HG02759 (cell line): ENCODE measurements around the gene EDC4.
"Not testable (repeated sequence)": the region's sequence is repeated elsewhere in the genome, so short reads cannot be mapped to it uniquely, and the experiment has no call there.

ENCODE experiments used
- ATAC-seq: cut with Tn5 transposase; IDR thresholded peaks from one replicate; pipeline ENCODE4 v1.9.1; 2021; ENCODE audit warnings: mild to moderate bottlenecking, moderate library complexity; ENCODE audit not compliant: unreplicated experiment

EDC4 gene

DNA sequence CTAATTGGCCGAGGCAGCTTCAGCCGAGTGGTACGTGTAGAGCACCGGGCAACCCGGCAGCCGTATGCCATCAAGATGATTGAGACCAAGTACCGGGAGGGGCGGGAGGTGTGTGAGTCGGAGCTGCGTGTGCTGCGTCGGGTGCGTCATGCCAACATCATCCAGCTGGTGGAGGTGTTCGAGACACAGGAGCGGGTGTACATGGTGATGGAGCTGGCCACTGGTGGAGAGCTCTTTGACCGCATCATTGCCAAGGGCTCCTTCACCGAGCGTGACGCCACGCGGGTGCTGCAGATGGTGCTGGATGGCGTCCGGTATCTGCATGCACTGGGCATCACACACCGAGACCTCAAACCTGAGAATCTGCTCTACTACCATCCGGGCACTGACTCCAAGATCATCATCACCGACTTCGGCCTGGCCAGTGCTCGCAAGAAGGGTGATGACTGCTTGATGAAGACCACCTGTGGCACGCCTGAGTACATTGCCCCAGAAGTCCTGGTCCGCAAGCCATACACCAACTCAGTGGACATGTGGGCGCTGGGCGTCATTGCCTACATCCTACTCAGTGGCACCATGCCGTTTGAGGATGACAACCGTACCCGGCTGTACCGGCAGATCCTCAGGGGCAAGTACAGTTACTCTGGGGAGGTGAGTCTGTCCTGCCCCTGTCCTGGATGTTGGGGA is 36.3 kb downstream of the EDC4 start:
- ATAC-seq = no peak

DNA sequence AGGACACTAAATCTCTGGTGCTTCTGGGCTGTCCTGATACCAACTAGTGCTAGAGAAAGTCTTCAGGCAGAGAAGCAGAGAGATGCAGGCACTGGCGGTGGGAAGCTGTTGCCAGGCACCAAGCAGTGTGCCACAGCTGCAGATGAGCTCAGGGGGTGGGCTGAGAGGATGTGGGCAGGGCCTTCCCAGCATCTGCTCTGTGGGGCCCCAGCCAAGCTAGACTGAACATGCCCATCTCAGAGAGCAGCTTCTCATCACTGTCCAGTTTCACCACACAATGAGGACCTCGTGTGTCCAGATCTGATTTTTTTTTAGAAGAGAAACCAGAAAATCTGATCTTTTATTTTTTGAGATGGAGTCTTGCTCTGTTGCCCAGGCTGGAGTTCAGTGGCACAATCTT is 37.3 kb downstream of the EDC4 start:
- ATAC-seq = no peak

DNA sequence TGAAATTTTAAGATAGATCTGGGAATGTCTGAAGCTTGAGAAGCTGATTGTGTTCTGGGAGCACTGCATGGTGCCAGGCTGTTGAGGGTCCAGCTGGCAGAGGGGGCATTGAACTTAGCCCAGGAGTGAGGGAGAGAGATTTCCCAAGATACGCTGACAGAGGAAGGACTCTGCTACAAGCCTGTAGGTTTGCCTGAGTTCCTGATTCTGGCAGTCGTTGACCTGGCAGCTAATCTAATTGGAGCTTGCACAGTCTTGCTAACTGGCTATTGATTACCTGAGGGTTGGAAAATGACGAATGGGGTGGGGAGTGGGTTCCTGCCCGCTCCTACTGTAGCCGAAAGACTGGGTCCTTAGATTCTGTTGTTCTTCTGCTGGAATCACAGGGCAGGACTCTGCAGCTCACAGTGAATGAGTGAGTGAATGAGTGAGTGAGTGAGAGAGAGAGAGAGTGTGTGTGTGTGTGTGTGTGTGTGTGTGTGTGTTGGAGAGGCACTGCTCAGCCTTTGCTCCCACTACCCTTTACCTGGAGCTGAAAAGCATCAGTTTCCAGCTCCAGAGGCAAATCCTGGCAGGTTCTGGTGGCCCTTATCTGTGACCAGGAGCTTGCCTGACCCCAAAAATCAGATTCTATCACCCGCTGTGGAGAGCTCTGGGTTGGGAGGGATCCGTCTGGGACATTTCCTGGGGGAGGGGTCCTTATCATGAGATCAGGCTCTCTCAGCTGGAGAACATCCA is 42.1 kb downstream of the EDC4 start:
- no peak for ATAC-seq

DNA sequence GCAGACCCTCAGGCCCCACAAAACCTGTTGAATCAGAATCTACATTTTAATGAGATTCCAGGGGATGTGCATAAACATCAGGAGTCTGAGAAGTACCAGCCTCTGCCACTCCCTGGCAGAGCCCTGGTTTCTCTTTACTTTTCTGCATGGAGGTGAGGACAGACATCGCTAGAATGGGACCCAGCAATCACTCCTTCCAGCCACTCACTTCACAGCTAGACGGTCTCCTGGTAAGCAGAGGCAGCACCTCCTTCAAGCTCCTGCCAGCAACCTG is 42.6 kb downstream of the EDC4 start:
- ATAC-seq = not testable (repeated sequence)

DNA sequence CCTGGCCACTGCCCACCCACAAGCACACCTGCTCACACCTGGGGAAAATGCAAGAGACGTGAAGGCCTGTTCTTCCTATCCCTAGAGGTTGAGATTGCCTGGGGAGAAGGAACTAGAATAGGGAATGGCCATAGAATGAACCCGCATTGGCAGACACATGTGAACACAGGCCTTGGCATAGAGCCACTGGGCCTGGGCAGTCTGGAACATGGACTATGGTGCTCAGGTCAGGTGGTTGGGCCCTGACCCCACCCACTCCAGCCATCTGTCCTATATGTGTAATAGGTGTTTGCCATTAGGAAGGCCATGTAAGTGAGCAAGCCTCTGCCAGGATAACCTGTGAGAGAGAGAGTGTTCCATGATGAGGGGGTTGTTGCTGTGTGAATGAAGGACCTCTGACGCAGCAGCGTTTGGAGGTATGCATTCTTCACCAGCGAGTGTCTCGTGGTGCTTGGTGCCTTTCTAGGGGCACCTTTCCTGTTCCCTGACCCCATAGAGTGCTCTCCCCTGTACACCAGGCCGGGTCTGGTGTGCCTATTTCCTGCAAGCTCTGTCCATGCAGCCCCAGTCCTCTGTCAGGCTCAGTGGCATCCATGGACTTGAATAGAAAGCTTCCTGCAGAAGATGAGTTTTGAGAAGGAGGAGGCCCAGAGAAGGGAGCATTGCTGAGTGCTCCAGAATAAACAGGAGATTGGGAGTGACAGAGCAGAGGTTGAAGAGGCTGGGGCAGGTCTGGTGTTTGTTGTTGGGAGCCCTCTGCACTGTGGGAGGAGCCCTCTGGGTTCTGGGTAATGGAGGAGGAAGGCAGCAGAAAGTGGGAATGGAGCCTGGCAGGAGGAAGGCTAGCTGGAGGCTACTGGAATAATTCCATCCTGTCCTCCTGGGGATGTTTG is 43.2 kb downstream of the EDC4 start:
- ATAC-seq = no peak

DNA sequence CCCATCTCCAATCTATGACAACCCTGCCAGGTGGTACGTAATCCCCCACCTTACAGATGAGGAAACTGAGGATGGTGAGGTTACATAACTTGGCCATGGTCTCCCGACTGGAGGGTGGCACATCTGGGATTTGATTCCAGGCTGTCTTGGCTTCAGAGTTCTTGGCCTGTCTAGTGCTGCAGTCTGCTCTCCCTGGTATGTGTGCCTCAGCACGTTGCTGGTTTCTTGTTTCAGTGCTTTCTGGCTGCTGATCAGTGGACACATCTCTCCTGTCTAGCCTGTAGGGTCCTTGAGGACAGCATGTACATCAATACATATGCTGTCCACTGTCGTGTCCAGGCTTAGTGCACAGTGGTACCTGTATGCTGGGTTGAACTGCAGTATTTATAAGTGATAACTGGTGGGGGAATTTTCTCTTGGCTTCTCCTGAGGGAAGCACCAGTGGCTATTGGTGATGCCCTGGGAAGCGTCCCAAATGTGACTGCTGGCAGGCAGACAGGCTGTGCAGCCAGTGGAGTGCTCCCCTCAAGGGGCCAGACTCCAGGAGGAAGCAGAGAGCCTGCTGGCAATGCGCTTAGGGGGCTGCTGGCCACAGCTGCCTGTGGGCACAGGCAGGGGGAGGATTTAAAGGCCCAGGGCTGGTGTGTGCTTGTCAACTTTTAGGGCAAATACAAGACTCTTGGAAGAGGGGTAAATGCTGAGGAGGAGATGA is 44.4 kb downstream of the EDC4 start:
- no peak for ATAC-seq

DNA sequence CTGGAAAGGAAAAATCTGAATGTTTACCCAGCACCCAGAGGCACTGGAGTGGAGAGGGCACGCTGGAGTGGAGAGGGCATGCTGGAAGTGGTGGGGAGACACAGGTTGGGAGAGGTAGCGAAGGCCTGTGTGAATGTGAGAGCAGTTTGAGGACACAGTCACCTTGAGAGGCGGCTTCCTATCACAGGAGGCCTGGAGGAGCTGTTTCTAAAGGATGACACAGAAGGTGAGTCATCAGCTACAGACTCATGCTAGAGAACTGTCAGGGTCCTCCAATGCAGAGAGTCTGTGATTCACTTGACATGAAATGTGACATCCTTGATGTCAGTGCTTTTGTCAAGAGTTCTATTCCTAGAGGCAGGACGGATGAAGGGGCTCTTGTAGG is 45.0 kb downstream of the EDC4 start:
- ATAC-seq = no peak

DNA sequence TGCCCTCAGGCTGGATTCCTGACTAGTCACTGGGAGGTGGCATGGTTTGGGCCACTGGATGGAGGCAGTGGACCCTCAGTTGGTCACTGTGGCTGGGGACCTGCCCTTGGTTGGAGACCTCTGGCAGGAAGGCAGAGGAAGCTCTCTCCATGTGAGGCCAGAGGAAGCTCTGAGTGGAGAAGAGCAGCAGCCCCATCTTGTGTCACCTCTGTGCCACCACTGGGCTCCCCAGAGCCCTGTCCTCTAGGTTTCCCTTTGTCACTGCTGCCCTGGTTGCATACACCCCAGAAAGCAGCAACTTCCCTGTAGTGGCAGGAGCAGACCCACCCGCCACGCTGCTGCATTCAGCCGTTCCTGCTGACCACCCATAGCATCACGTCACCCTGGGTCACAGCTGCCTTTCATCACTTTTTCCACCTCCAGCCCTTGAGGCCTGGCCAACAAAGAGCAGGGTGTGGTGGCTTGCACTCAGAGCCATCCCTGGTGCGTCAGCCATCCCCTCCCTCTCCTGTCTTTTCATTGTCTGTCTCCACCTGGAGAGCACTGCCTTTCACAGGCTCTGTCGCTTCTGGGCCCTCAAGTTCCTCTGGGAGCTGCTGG is 46.9 kb downstream of the EDC4 start:
- no peak for ATAC-seq

DNA sequence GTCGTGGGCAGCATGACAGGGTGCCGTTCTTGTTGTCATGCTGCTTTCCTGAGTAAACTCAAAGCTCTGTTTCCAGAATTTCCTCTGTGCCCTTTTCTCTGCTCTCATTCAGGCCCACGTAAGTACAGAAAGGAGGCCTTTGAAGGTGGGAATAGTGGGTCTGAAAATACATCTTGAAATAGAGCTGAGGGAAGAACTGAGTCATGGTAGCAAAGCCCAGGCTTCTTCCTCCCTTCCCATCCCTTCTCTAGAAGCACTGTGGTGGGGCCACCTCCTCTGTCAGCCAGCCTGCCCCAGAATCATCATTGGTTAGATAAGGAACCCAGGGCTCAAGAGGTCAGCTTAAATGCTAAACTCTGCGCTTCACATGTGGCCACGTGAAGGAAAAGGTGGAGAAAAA is 49.4 kb downstream of the EDC4 start:
- no peak for ATAC-seq

DNA sequence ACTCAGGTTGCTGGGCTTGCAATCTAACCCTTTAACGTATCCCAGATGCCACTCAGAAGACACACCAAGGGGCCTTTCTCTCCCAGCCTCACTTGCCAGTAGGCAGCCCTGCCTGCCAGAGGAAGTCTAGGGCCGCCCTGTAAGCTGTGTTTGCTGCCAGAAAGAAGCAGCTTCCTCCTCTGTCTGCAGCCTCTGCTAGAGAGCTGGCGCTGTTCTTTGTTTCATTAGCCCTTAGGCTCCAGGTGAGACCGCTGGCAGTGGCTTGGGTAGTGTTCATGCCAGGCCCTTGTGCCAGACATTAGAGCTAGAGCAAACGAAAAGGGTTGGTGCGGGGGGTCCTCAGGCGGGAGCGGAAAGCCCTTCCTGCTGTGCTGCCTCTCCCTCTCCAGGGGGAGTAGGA is 49.9 kb downstream of the EDC4 start:
- ATAC-seq = no peak

DNA sequence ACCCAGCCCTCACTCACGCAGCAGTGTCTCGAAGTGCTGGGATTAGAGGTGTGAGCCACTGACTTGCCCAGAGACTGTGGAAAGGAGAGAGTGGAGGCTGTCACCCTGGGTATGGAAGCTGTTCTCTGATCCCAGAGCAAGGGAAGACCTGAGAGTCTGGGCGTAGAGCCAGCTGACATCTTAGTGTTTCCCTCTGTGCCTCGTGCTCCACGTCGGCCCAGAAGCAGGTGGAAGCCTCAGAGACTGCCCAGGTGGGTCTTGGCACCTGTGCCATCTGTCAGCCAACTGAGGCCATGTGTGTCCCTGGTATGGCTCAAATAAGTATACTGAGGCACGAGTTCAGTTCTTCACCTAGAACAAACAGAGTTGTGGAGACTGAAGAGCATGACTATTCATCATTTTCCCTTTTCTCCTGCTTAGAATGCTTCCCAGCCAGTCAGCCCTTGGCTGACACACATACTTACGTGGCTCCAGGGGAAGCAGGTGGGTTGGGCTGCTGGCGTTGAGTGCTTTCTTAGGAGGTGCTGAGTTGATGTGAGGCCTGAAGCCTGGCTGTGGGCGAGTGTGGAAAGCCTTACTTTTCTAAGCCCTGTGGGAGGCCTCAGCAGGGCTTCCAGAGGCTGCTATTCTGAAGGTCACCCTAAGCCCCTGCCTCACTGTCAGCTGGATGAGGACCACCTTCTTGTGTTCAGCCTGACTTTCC is 50.7 kb downstream of the EDC4 start:
- no peak for ATAC-seq

DNA sequence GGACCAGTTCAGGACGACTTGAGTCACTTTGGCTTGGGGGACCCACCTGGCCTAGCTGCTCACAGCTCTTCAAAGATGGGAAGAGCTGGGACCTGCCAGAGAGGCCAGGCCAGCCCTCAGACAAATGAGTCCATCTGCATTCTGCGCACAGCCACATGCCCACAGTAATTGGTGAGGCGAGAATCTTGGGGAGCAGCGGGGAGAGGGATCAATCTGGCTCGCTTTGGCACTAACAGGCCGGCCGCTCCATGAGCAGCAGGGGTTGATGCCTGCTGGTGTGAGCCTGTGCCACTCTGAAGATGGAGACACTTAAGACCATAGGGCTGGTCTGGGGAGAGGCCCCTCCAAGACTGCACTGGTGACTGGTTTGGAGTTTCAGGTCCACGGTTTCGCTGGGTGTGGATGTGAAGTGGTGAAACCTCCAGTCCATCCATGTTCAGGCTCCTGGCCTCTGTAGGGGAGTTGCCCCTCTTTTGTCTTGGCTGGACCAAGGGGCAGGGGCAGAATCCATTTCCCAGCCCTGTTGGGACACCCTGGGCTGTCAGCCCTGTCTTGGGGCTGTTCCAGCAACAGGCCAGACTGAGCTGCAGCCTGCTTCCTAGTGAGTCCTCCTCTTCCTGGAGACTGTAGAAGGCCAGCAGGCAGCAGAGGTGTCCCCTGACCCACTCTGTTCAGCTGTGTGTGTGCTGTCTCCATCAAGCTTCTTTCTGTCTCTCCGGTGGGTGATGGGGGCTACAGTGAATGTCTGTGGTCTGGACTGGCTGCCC is 51.5 kb downstream of the EDC4 start:
- no peak for ATAC-seq

DNA sequence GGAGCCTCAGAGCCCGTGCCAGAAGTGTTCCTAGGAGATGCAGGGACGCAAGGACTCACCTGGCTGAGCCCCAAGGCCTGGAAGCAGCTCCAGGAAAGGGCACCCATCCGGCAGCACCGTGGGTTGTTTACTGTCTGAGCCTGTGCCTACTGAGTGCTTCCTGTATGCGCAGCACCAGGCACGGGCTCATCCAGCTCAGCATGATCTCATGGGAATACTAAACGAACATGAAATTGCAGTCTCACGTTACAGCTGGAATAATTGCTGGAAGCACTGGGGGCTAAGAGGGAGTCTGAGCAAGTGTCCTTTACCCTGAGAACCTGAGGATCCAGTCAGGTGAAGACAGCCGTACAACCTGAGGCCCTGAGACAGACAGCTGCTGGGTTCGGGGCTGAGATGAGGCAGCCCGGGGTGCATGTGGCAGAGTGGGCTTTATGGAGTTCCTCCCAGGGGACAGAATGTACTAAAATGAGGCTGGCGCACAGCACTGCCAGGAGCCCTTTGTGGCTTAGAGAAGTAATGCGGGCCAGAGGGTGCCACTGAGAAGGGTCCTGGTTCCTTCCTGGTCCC is 53.4 kb downstream of the EDC4 start:
- no peak for ATAC-seq

DNA sequence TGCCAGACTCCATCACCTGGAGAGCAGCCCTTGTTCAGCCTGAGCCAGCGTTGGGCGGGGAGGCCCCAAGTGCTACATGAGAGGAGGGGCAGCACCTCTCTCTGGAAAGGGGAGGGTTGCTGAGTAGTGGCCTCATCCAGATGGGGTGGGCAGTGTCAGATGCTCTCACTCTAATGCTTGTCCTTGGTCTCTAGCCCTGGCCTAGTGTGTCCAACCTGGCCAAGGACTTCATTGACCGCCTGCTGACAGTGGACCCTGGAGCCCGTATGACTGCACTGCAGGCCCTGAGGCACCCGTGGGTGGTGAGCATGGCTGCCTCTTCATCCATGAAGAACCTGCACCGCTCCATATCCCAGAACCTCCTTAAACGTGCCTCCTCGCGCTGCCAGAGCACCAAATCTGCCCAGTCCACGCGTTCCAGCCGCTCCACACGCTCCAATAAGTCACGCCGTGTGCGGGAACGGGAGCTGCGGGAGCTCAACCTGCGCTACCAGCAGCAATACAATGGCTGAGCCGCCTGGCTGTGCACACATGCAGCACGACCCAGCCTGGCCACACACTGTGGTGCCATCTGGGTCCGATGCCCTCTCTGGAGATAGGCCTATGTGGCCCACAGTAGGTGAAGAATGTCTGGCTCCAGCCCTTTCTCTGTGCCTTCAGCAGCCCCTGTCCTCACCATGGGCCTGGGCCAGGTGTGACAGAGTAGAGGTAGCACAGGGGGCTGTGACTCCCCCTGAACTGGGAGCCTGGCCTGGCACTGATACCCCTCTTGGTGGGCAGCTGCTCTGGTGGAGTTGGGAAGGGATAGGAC is 54.5 kb downstream of the EDC4 start:
- ATAC-seq = no peak

DNA sequence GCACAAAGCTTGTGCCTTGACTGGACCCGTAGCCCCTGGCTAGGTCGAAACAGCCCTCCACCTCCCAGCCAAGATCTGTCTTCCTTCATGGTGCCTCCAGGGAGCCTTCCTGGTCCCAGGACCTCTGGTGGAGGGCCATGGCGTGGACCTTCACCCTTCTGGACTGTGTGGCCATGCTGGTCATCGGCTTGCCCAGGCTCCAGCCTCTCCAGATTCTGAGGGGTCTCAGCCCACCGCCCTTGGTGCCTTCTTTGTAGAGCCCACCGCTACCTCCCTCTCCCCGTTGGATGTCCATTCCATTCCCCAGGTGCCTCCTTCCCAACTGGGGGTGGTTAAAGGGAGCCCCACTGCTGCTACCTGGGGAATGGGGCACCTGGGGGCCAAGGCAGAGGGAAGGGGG is 55.3 kb downstream of the EDC4 start:
- ATAC-seq = no peak

DNA sequence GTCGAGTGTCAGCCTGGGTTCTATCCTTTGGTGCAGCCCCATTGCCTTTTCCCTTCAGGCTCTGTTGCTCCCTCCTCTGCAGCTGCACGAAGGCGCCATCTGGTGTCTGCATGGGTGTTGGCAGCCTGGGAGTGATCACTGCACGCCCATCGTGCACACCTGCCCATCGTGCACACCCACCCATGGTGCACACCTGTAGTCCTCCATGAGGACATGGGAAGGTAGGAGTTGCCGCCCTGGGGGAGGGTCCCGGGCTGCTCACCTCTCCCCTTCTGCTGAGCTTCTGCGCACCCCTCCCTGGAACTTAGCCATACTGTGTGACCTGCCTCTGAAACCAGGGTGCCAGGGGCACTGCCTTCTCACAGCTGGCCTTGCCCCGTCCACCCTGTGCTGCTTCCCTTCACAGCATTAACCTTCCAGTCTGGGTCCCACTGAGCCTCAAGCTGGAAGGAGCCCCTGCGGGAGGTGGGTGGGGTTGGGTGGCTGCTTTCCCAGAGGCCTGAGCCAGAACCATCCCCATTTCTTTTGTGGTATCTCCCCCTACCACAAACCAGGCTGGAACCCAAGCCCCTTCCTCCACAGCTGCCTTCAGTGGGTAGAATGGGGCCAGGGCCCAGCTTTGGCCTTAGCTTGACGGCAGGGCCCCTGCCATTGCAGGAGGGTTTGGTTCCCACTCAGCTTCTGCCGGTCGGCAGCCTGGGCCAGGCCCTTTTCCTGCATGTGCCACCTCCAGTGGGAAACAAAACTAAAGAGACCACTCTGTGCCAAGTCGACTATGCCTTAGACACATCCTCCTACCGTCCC is 55.9 kb downstream of the EDC4 start:
- peak; percentile 69 for ATAC-seq

DNA sequence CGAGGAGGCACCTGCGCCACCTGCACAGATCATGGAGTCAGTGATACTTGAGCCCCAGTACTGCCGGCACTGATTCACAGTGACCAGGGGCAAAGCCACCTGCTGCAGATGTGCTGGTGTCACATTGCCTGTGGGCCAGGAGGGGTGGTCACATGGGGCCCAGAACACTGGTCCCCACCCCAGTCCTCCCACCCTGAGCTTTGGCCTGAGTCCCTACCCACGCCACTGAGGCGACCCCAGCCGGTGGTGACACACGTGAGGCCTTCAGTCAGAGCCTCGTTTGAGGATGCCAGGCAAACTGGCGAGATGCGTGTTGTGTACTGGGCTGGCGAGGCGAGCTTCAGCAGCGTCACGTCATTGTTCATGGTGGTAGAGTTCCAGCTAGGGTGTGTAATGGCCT is 57.3 kb downstream of the EDC4 start:
- no peak for ATAC-seq
